Sigmoid colon (tissue), 4 donors: ENCODE data around the gene SLAMF6.

Source experiments
- CTCF ChIP-seq, 4 experiments: fragments of 450-650 bp in 3 of 4; fragments of 200-600 bp in 1 of 4; IDR thresholded peaks; one replicate each; pipeline ENCODE4 v1.5.1; 2016 to 2019; ENCODE audit warnings: antibody characterized with exemption in 4 of 4, mild to moderate bottlenecking in 3 of 4, moderate library complexity in 2 of 4
- EP300 ChIP-seq, 4 donors: sonication (generic); formaldehyde crosslinking; IDR thresholded peaks; one replicate each; pipeline ENCODE4 v1.6.1; 2017; ENCODE audit warnings: antibody characterized with exemption in 4 of 4
- POLR2A ChIP-seq, 2 donors: fragments of 450-650 bp; IDR thresholded peaks; one replicate each; pipeline ENCODE4 v1.6.1; 2016; ENCODE audit warnings: antibody characterized with exemption in 2 of 2, mild to moderate bottlenecking in 2 of 2, moderate library complexity in 2 of 2
- POLR2AphosphoS5 ChIP-seq, 4 donors: sonication (generic); formaldehyde crosslinking; IDR thresholded peaks; one replicate each; pipeline ENCODE4 v1.6.1; 2017; ENCODE audit warnings: antibody characterized with exemption in 4 of 4

GRCh38 chr1:160539684-160539989 is 16.6 kb upstream of the SLAMF6 start:
- no peak for TF ChIP-seq CTCF (IDR thresholded peaks at IDR 0.05)
- no peak for TF ChIP-seq POLR2A (IDR thresholded peaks at IDR 0.05)
- TF ChIP-seq POLR2AphosphoS5 (IDR thresholded peaks at IDR 0.05) = no peak
- TF ChIP-seq EP300 (IDR thresholded peaks at IDR 0.05) = no peak
